Keratinocyte (primary cell): ENCODE data around the gene SRPRB.

Experiments
- CTCF ChIP-seq, 3 experiments: IDR thresholded peaks in 1 of 3; conservative IDR thresholded peaks in 1 of 3; optimal IDR thresholded peaks in 1 of 3; 2 replicates in 2 of 3; 3 replicates in 1 of 3; pipeline versions ENCODE3 to v1.5.1; 2011; ENCODE audit warnings: low read length in 3 of 3, mild to moderate bottlenecking in 3 of 3, moderate library complexity in 2 of 3, control low read depth in 1 of 3, inconsistent platforms in 1 of 3; ENCODE audit not compliant: insufficient read depth in 2 of 3; ENCODE audit errors: extremely low read depth in 1 of 3
- EZH2 ChIP-seq: IDR thresholded peaks from one replicate; pipeline ENCODE4 v1.6.1; 2012; ENCODE audit warnings: inconsistent platforms, mild to moderate bottlenecking, low read length, moderate library complexity

- TF ChIP-seq CTCF (optimal IDR thresholded peaks at IDR 0.05 in 1 of 3, IDR thresholded peaks at IDR 0.05 in 1 of 3, conservative IDR thresholded peaks at IDR 0.05 in 1 of 3; ENCODE audit: extremely low read depth in 1 of 3, insufficient read depth in 2 of 3, low read length in 3 of 3) (no peak), EZH2 (no peak)
These were observed 23.2 kb upstream of the SRPRB start for GRCh38 chr3:133782454-133782853.
